Stimulated activated CD4-positive, alpha-beta T cell treated with anti-CD3 and anti-CD28 coated beads, Interleukin-2, amount 100 ng/mL, for 48 hours (primary cell): ENCODE results near the gene NRXN3.

Source experiments
- DNase-seq, 2 donors: peaks; one replicate each; pipeline ENCODE4 v3.0.0-alpha.2; 2020

NRXN3 gene

GRCh38 chr14:79464468-79464867 is 1294.3 kb downstream of the NRXN3 start:
- no peak for DNase-seq

- DNase-seq, result no peak
Measured at GRCh38 chr14:79465651-79466050, 1295.5 kb downstream of the NRXN3 start.

- no peak for DNase-seq
Measured at GRCh38 chr14:79466938-79467527, 1296.9 kb downstream of the NRXN3 start.

- DNase-seq, result no peak
Measured at GRCh38 chr14:79467835-79468234, 1297.7 kb downstream of the NRXN3 start.

- DNase-seq, result no peak
Measured at GRCh38 chr14:79468486-79468885, 1298.3 kb downstream of the NRXN3 start.

- DNase-seq, result no peak
Measured at GRCh38 chr14:79473651-79474050, 1303.5 kb downstream of the NRXN3 start.

GRCh38 chr14:79475887-79476532 is 1305.8 kb downstream of the NRXN3 start:
- DNase-seq, result no peak

GRCh38 chr14:79476552-79476951 is 1306.4 kb downstream of the NRXN3 start:
- no peak for DNase-seq

GRCh38 chr14:79480212-79480611 is 1310.0 kb downstream of the NRXN3 start:
- no peak for DNase-seq

GRCh38 chr14:79482825-79483224 is 1312.7 kb downstream of the NRXN3 start:
- DNase-seq, result no peak

GRCh38 chr14:79483477-79484388 is 1313.6 kb downstream of the NRXN3 start:
- DNase-seq, result no peak

GRCh38 chr14:79487632-79488031 is 1317.5 kb downstream of the NRXN3 start:
- no peak for DNase-seq

- DNase-seq, result no peak
Measured at GRCh38 chr14:79491161-79491560, 1321.0 kb downstream of the NRXN3 start.

GRCh38 chr14:79493081-79493645 is 1323.0 kb downstream of the NRXN3 start:
- DNase-seq, result no peak

- no peak for DNase-seq
Measured at GRCh38 chr14:79496701-79497100, 1326.5 kb downstream of the NRXN3 start.

- DNase-seq, result no peak
Measured at GRCh38 chr14:79500489-79500888, 1330.3 kb downstream of the NRXN3 start.

GRCh38 chr14:79502136-79502750 is 1332.1 kb downstream of the NRXN3 start:
- no peak for DNase-seq

- DNase-seq, result no peak
Measured at GRCh38 chr14:79502751-79503148, 1332.6 kb downstream of the NRXN3 start.

GRCh38 chr14:79510659-79511058 is 1340.5 kb downstream of the NRXN3 start:
- no peak for DNase-seq

- no peak for DNase-seq
Measured at GRCh38 chr14:79511146-79511545, 1341.0 kb downstream of the NRXN3 start.

- no peak for DNase-seq
Measured at GRCh38 chr14:79513446-79513845, 1343.3 kb downstream of the NRXN3 start.

GRCh38 chr14:79514700-79515099 is 1344.5 kb downstream of the NRXN3 start:
- no peak for DNase-seq

GRCh38 chr14:79515158-79515557 is 1345.0 kb downstream of the NRXN3 start:
- no peak for DNase-seq
